Measurements from ENCODE around the gene WDR27. TPM values are rescaled to one million over a fixed set of nuclear protein-coding genes. Genes with fewer than 3 reads are reported as not detected.

Gene WDR27
- total and polyA plus RNA-seq, 12 donors: 3.2 to 12.0 (median 6.6) TPM

GRCh38 chr6:169689287-169689686 lies 12.5 kb downstream of the WDR27 start:
- Histone ChIP-seq H3K4me3 (no peak overlapping the region), H3K36me3 (peaks cover 0 to 45% (median 28%) of the 10 kb centered on the region in 9 donors), H3K27ac (no peak overlapping the region), H3K27me3 (no peaks in the 10 kb centered on the region), H3K4me1 (no peaks in the 10 kb centered on the region), H3K9me3 (peaks cover 0 to 47% (median 18%) of the 10 kb centered on the region in 11 donors)
- intact Hi-C loops (cut with DNase I): no loop called here
- ATAC-seq (no peak), DNase-seq (no peak)
- TF ChIP-seq CTCF (IDR thresholded peaks at IDR 0.05): no peak
- WGBS, 2 donors: 96% methylated on average over 6 of the region's 6 CpGs

- H3K36me3 ChIP-seq: peaks cover 0 to 55% (median 28%) of the 10 kb centered on the region in 9 donors
- WGBS, 2 donors: 94 to 96% methylated on average over 2 of the region's 2 CpGs
- TF ChIP-seq CTCF (IDR thresholded peaks at IDR 0.05): no peak
- H3K4me3 ChIP-seq: no peak overlapping the region
- peaks cover 0 to 40% (median 18%) of the 10 kb centered on the region in 11 donors for H3K9me3 ChIP-seq
- no peaks in the 10 kb centered on the region for H3K27me3 ChIP-seq
- DNase-seq (no peak), ATAC-seq (no peak)
- intact Hi-C loops (cut with DNase I): no loop called here
- no peak overlapping the region for H3K27ac ChIP-seq
- no peaks in the 10 kb centered on the region for H3K4me1 ChIP-seq
Measured at GRCh38 chr6:169685860-169686259, 16.0 kb downstream of the WDR27 start.

- H3K27me3 ChIP-seq: no peaks in the 10 kb centered on the region
- ATAC-seq (no peak), DNase-seq (no peak)
- H3K9me3 ChIP-seq: peaks cover 0 to 44% (median 18%) of the 10 kb centered on the region in 11 donors
- no peak overlapping the region for H3K4me3 ChIP-seq
- no peak overlapping the region for H3K27ac ChIP-seq
- WGBS, 2 donors: 93 to 98% methylated on average over 3 of the region's 3 CpGs
- H3K36me3 ChIP-seq: peaks cover 0 to 62% (median 31%) of the 10 kb centered on the region in 9 donors
- intact Hi-C loops (cut with DNase I): no loop called here
- no peak for TF ChIP-seq CTCF (IDR thresholded peaks at IDR 0.05)
- no peaks in the 10 kb centered on the region for H3K4me1 ChIP-seq
Measured at GRCh38 chr6:169684056-169684455, 17.8 kb downstream of the WDR27 start.

- peaks cover 0 to 24% (median 0%) of the 10 kb centered on the region in 9 donors for H3K36me3 ChIP-seq
- H3K9me3 ChIP-seq: peaks cover 0 to 23% (median 0%) of the 10 kb centered on the region in 11 donors
- H3K4me1 ChIP-seq: peaks cover 0 to 4% (median 0%) of the 10 kb centered on the region in 9 donors
- H3K27ac ChIP-seq: no peak overlapping the region
- no peak for TF ChIP-seq CTCF (IDR thresholded peaks at IDR 0.05)
- intact Hi-C loops (cut with DNase I): no loop called here
- 84 to 88% methylated on average over 1 of the region's 1 CpG for WGBS, 2 donors
- ATAC-seq (no peak), DNase-seq (no peak)
- H3K4me3 ChIP-seq: no peak overlapping the region
- H3K27me3 ChIP-seq: no peaks in the 10 kb centered on the region
Measured at GRCh38 chr6:169678342-169678741, 23.5 kb downstream of the WDR27 start.

Measured in heart right ventricle (tissue), 16 donors.